HepG2 (cell line): Measurements from ENCODE around the gene CNTROB.

Source experiments
- CREB1 ChIP-seq, 2 experiments: fragments of 450-650 bp in 1 of 2; IDR thresholded peaks; 2 replicates each; pipeline ENCODE4 v1.6.1; 2016 to 2017; ENCODE audit warnings: control low read depth in 1 of 2, mild to moderate bottlenecking in 1 of 2, missing compliant biosample characterization in 1 of 2, missing genetic modification characterization in 1 of 2
- POLR2AphosphoS5 ChIP-seq: IDR thresholded peaks from 2 replicates; pipeline ENCODE4 v1.6.1; 2012; ENCODE audit warnings: low read depth, low read length
- SMAD1 ChIP-seq: sonication (generic); formaldehyde crosslinking; IDR thresholded peaks from 2 replicates; pipeline ENCODE4 v1.4.0; 2020; ENCODE audit warnings: missing genetic modification reagents, low read depth, mild to moderate bottlenecking, borderline replicate concordance
- TBX3 ChIP-seq: fragments of 450-650 bp; IDR thresholded peaks from 2 replicates; pipeline ENCODE4 v1.6.1; 2017; ENCODE audit warnings: antibody characterized with exemption, mild to moderate bottlenecking, inconsistent platforms, borderline replicate concordance
- ZFP37 ChIP-seq: sonication (generic); formaldehyde crosslinking; IDR thresholded peaks from 2 replicates; pipeline ENCODE4 v1.4.0; 2020; ENCODE audit warnings: missing genetic modification reagents, borderline replicate concordance
- ZNF350 ChIP-seq: sonication (generic); formaldehyde crosslinking; IDR thresholded peaks from 2 replicates; pipeline ENCODE4 v1.4.0; 2020; ENCODE audit warnings: mild to moderate bottlenecking, low read depth, missing genetic modification reagents, borderline replicate concordance
- ZNF737 ChIP-seq: sonication (generic); formaldehyde crosslinking; IDR thresholded peaks from 2 replicates; pipeline ENCODE4 v1.5.0; 2020; ENCODE audit warnings: missing genetic modification reagents, mild to moderate bottlenecking, borderline replicate concordance
- TF ChIP-seq, protein P1 (sequence below), 2 experiments: fragments of 450-650 bp in 1 of 2; sonication (generic) in 1 of 2; formaldehyde crosslinking; IDR thresholded peaks; 2 replicates each; pipeline versions ENCODE4 v1.5.0 to v1.8.0; 2020 to 2022; ENCODE audit warnings: mild to moderate bottlenecking in 1 of 2, missing genetic modification reagents in 1 of 2
- TF ChIP-seq, protein P2 (sequence below): sonication (generic); formaldehyde crosslinking; IDR thresholded peaks from 2 replicates; pipeline ENCODE4 v1.5.0; 2020; ENCODE audit warnings: mild to moderate bottlenecking, missing genetic modification reagents, moderate library complexity

DNA sequence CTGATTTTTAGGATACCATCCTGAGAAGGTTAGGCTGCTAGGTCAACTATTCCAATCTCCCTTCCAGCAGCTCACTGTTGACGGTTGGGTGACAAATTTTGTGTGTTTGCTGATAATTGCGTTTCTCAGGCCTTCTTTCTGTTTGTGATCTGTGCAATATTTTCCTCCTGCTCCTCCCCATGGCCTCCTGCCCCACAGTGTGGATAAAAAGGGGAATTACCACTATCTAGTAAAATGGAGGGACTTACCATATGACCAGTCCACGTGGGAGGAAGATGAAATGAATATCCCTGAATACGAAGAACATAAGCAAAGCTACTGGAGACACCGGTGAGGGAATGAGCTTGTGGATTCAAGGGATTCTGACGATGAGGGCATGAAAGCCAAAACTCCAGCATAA is 34.2 kb upstream of the CNTROB start:
- TF ChIP-seq ZNF737: no peak
- TF ChIP-seq, protein P1, sequence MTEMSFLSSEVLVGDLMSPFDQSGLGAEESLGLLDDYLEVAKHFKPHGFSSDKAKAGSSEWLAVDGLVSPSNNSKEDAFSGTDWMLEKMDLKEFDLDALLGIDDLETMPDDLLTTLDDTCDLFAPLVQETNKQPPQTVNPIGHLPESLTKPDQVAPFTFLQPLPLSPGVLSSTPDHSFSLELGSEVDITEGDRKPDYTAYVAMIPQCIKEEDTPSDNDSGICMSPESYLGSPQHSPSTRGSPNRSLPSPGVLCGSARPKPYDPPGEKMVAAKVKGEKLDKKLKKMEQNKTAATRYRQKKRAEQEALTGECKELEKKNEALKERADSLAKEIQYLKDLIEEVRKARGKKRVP (CRISPR knock-in tag; IDR thresholded peaks at IDR 0.05): no peak
- no peak for TF ChIP-seq CREB1 (IDR thresholded peaks at IDR 0.05)
- no peak for TF ChIP-seq CREB1 (CRISPR knock-in tag; IDR thresholded peaks at IDR 0.05)
- no peak for TF ChIP-seq TBX3
- TF ChIP-seq ZNF350: no peak
- no peak for TF ChIP-seq SMAD1 (CRISPR knock-in tag)
- TF ChIP-seq ZFP37: no peak
- TF ChIP-seq POLR2AphosphoS5: no peak
- TF ChIP-seq, protein P2, sequence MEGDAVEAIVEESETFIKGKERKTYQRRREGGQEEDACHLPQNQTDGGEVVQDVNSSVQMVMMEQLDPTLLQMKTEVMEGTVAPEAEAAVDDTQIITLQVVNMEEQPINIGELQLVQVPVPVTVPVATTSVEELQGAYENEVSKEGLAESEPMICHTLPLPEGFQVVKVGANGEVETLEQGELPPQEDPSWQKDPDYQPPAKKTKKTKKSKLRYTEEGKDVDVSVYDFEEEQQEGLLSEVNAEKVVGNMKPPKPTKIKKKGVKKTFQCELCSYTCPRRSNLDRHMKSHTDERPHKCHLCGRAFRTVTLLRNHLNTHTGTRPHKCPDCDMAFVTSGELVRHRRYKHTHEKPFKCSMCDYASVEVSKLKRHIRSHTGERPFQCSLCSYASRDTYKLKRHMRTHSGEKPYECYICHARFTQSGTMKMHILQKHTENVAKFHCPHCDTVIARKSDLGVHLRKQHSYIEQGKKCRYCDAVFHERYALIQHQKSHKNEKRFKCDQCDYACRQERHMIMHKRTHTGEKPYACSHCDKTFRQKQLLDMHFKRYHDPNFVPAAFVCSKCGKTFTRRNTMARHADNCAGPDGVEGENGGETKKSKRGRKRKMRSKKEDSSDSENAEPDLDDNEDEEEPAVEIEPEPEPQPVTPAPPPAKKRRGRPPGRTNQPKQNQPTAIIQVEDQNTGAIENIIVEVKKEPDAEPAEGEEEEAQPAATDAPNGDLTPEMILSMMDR (CRISPR knock-in tag): peak; percentile 74
